HG02642 (cell line): ENCODE measurements around the gene PIEZO2.
A peak's percentile ranks its signal among the peaks of the same experiment; 100 is the strongest.

Experiments used
- ATAC-seq: cut with Tn5 transposase; IDR thresholded peaks from one replicate; pipeline ENCODE4 v1.9.1; 2021; ENCODE audit warnings: mild to moderate bottlenecking; ENCODE audit not compliant: unreplicated experiment, poor library complexity

Gene PIEZO2

DNA sequence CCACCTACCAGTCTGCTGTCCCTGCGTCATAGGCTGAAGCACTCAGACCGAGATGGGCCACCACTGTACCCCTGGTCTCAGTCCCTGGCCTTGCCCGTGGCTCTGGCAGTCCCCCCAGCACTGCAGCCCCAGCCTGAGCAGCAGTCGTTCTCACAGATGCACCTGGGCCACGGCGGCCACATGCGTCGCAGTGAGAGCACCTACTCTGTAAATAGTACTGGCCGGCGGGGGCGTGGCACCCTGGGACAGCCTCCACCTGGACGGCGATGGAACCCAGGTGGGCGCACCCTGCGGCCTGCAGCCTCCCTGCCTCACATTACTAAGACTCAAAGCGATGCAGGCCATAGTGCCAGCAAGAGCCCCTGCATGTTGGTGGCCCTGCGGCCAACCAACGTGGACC lies 424.7 kb downstream of the PIEZO2 start:
- ATAC-seq = no peak

DNA sequence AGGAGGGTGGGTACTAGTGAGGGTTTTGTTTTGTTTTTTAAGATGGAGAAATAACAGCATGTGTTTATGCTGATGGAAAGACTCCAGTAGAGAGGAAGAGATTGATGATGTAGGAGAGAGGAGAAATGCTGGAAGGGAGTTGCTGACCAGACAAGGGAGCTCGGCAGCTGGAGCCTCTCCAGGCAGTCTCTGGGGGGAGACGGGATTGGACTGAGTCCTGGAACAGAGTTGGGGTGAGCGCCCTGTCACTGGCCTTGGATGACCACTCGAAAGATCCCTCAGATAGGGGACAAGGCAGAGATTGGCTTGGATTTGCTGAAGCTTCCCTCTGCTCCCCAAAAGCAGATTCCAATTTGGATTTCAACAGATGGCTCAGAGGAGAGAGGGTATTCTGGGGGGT lies 425.9 kb downstream of the PIEZO2 start:
- ATAC-seq = no peak

DNA sequence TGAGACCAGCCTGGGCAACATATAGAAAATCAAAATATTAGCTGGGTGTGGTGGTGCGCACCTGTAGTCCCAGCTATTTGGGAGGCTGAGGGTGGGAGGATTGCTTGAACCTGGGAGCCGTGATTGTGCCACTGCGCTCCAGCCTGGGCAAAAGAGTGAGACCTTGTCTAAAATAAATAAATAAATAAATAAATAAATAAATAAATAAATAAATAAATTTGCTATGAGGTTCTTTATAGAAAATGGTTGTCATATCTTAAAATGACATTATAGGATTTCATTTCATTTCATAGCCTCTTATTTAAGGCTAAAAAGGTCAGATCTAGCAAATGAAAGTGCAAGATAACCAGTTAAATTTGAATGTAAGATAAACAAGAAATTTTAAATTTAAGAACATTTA lies 430.6 kb downstream of the PIEZO2 start:
- no peak for ATAC-seq

DNA sequence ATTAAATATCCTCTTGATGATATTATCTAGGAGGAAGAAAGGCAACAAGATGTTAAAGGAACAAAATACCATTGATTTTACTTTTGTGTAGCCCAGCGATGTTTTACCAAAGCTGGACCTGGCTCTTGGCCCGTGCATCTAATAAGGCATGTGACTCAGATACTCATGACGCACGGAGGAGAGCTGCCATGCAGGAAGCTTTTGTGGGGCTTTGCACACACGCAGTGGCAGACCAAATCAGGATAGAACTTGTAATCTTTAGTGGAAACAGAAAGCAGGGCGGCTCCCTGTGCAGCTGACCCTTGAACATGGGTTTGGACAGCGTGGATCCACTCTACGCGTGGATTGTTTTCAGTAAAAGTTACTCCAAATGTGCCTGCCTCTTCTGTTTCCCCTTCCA lies 433.6 kb downstream of the PIEZO2 start:
- ATAC-seq = no peak

DNA sequence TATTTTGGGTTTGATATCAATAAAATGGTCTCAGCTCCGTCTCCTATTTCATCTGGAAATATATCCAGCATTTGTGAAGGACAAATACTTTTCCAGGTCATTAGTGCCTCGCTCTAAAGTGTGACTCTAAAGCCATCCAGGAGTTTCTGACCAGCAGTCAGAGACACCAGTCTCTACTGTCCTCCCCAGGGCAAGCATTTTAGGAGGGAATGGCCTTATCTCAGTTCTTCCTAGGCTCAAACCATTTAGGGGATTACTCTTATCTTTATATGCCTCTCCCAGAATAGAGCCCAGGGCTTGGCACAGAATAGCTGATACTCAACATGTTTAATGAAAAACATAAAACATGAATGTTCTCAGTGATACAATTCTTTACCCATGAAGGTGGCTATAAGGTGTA lies 436.0 kb downstream of the PIEZO2 start:
- no peak for ATAC-seq

DNA sequence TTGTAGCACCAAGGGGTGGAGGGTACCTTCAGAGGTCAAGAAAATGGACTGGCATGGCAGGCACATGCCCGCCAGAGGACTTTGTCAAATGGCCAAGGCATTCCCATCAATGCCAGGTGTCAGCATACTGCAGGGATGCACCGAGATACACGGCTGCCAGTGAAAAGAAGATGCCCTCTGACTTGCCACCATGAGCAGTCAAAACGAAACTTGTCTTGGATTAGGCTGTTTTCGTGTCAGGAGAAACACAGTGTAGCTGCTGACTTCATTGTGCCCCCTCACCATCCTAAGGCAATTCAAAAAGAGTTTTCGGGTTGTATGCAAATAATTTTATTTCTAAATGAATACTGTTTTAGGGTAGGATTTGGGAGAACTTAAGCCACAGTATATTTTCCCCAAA lies 442.1 kb downstream of the PIEZO2 start:
- no peak for ATAC-seq

DNA sequence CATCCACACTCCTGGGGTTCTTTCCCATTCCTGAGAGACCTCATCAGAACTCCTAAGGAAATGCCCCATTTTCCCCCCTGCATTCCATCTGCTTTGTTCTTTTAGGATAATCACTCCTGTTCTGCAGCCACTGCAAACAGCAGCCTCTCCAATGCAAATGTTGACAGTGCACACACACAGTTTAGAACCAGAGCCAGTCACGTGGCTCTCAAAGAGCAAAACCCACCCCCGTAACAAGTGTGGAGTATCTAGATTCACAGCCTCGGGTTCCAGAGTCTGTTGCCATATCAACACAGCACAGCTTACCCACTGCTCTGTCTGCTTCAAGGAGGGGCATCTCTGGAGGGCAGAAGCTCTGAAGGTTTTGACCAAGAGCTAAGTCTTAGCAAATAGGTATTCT lies 443.6 kb downstream of the PIEZO2 start:
- ATAC-seq = no peak

DNA sequence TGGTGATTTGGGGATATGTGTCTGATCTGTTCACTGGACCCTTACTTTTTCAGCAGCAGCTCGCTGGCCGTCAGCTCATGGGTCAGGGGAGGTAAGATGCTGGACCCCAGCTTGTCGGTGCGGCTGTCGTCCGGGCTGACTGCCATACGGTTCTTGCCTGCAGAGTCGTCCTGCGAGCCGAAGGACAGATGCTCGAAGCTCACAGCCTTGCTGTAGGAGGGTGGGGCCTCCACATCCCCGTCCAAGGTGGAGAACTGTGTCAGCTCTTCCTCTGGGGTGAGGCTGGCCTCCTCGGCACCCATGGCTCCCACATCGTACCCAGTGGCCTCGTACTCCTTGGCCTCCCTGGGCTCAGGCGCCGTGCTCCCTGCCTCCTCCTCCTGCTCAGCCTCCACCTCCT lies 444.1 kb downstream of the PIEZO2 start:
- no peak for ATAC-seq

DNA sequence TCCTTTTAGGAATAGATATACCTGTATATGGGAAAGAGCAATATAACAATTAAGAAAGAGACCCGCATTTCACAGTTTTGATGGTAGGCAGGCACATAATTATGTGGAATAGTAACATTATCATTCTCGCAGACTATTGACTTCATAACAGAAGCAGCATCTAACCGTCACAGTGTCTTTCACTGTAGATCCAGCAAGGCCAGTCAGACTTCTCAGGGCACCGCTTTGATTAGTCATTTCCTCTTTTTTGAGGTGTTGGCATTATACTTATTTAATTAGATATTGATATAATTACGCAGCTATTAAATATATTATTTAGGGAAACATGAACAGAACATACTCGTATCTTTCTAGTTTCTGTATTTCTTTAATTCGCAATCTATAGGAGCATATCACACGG lies 447.2 kb downstream of the PIEZO2 start:
- no peak for ATAC-seq

DNA sequence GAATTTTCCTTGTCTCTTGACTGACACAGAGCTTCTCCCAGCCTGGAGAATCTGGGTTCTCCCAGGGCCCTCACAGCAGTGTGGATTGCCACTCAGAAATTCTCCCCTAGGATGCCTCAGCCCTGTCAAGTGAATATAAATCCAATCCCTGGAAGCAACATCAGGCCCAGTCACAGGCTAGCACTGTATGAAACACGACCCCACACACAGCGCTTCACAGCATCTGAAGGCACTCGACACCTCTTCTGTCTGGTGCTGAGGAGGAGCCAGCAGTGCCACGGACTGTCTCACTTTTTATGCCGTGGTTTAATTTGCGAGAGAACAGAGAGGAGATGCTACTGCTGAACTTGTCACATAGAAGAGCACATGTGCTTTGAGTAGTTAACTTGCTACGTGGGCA lies 459.0 kb downstream of the PIEZO2 start:
- no peak for ATAC-seq

DNA sequence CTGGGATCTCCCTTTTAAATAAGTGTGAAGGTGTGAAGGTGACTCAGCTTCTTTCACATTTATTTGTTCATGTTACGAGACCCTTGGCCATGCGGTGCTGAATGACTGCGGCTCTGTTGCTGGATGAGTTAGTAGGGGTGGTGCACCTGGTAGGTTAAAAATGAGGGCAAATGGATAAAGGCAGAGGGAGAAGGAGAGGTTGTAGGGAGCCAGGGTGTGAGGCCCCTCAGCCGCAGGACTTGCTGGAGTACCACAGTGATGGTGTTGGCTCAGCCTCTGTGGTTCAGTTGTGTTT lies 459.4 kb downstream of the PIEZO2 start:
- ATAC-seq = no peak

DNA sequence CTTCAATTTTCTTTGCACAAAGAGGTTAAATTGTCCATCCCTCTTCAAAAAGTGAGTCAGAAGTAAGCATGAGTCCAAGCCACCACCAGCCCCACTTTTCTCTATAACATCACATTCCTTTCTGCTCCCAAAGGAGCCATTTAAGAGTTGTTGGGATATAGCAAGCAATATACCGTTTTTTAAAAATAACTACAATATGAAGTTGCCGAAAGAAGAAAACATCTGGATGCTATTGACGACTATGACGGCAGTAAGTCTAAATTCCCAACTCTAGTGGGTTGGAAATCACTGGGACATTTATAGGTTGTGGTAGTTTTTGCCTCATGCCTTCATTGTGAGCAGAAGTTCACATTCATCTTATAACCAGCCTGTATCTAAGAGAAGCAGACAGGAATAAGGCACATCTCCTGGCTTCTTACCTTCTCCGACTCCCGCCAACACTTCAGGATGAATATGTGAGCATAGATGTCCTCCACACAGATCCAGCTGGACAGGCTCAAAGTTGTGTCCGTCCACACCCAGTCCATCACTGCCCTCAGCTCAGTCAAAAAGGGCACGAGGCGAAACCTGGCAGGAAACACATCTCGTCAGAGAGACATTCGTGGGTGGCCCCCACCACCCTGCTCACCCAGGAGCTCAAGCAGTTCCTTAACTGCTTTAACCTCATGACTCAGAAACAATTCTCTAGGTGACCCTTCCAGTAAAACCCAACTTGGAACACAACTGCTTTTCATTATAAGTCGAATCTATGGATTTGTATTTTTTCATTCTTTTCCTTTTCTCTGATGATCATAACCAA lies 459.9 kb downstream of the PIEZO2 start:
- ATAC-seq = no peak

DNA sequence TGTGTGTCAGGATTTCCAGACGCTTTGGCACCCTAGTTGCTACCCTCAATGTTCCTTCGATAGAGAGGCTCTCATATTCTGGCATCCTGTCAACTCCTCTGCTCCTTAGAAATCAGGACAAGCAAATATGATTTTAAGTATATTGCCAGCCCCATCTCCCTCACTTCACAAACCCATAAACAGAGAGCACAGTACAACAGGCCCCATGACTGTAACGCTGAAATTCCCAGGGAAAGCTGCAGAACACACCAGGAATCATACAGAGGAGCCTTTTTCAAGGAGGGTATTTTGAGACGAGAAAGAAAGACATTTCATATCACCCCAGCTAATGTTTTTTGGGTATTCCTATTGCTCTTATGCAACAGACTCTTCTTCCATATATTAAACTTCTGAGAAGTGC lies 460.6 kb downstream of the PIEZO2 start:
- ATAC-seq = no peak

DNA sequence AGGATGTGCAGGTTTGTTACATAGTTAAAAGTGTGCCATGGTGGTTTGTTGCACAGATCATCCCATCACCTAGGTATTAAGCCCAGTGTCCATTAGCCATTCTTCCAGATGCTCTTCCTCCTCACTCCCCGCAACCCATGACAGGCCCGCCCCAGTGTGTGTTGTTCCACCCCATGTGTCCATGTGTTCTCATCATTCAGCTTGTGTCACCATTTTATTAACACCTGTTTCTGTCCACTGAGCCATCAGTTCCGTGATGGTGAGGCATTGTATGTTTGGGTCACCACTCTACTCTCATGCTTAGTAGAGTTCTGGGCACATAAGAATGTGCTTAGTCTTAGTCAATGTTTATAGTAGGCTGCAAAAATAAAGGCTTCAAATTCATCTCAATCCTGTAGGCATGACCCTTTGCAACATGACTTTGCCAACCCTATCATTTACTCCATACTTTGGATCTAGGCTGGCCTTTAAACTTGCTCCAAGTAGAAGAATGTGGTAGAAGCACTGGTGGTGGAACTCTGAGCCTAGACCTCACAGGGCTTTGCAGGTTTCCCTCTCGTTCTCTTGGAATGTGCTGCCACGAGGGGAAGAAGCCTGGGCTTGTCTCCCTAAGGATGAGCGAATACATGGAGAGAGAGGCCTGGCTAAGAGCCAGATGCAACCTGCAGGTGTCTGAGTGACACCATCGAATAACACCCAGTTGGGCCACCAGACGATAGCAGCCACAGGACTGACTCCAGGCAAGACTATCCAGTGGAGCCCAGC lies 462.0 kb downstream of the PIEZO2 start:
- ATAC-seq = no peak

DNA sequence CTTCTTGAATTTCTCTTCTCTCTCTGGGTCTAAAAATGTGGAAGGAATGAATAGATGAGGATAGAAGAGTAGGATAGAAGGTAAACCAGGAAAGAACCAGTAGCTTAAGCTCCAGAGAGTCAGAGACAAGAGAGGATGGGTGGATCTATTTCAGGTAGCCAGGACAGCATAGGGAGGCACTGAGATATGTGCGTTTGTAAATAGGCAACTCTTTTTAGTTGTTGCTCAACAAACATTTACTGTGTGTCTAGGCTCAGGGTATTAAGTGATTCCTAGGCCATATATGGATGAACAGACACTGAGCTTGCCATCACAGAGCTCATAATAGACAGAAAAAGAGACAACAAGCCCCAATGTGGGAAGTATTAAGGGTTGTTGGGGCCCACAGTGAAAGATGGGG lies 463.1 kb downstream of the PIEZO2 start:
- no peak for ATAC-seq

DNA sequence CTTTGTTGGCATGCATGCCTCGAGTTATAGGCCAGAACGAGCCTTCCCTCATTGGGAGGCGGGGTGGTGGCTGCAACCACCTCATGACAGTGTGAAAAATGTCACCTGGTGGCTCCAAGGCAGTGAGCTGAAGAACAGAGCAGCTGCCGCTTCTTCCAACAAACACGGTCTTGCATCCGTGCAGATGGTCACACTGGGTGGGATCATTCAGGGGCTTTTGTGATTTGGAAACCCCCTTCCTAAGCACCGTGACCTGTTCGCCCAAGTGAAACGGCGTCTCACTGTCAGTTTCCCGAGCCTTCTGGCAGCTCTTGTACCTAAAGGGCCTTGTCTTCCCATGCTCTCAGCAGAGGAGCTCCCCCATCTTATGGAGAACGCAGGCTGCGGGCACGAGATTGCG lies 463.9 kb downstream of the PIEZO2 start:
- ATAC-seq = peak; percentile 75

DNA sequence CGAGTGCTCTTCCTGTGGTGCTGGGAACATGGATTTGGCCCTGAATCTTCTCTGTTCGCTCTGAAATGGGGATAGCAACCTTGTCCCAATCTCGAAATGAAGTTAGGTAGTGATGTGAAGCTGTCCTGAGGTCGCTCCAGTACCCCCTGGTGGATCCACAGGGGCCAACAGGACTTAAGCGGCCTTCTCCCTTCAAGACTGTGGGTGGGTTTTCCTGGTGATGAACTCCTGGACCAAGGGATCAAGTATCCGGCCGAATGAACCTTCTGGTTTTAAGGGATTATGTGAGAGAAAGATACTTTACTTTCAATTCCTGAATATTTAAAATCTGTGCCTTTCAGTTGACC lies 467.0 kb downstream of the PIEZO2 start:
- ATAC-seq = no peak

DNA sequence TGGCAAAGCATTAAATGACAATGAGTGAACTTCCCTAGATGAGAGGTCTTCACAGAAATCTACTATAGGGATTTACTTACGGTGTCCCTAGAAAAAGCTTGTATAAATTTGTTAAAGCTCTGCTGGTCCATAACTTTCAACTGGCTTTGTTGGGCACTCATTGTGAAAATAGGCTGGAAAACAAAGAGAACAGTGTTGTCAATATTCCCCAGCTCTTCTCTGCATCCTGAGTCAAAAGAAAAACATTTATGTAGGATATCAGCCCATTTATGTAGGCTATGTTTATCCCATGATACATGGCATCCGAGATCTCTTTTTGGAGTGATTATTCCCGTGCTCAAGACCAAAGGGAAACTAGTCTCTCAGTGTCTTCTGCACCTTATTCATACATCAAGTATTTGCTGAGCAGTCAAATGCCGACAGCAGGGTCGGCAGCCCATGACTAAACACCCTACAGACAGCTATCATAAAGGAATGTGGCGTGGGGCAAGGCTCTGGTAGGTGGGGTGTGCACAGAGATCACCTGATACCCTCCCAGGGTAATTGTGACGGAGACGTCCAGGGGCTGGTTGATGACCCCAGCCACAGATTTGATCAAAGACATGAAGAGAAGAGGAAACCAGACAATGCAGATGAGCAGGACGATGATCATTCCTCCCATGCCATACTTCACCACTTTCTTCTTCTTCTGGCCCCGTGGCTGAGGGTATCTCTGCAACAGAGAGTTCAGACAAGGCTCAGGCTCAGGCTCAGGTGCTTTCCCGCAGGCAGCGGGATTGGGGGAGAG lies 467.6 kb downstream of the PIEZO2 start:
- ATAC-seq = no peak

DNA sequence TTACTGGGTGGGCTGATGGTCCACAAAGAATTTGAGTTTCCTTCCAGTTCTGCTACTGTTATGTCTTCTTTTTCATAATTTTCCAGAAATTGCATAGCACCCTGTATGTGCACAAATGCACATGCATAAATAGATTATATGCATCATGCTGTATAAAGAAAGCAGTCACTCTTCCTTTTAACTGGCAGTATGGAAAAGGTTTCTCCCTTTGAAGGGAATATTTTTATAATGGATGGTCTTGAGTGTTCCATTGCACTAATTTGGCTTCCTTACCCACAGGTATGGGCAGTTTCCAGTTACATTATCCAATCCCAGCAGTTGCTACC lies 469.1 kb downstream of the PIEZO2 start:
- no peak for ATAC-seq

DNA sequence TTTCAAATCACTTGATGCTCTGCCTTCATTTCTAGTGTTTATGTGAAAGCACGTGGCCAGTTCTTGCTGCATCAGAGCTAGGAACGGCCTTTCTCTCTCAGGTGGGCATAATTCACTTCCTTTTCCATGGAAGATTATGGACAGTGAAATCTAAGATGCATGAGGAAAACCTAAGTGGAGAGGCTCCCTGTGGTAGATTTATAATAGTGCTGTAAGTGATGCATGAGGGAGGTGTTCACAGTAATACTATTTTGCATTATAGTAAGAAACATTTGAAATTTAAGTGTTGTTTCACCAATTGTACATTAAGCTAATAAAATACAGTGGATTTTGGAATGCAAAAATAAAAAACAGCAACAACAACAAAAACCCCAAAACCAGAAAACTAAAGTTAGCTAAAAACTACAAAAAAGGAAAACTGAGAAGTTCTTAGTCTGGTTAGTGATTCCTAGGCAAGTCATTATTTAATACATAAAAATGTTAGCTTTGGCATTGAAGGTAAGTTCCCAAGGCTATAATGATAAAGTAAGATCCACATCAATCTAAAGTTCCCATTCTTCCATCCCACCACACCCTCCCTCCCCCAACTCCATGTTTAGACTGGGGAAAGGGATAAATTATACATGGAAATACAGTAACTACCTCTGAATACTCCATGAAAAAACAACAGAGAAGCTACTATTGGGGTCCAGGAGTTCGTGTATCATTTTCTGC lies 469.7 kb downstream of the PIEZO2 start:
- no peak for ATAC-seq

DNA sequence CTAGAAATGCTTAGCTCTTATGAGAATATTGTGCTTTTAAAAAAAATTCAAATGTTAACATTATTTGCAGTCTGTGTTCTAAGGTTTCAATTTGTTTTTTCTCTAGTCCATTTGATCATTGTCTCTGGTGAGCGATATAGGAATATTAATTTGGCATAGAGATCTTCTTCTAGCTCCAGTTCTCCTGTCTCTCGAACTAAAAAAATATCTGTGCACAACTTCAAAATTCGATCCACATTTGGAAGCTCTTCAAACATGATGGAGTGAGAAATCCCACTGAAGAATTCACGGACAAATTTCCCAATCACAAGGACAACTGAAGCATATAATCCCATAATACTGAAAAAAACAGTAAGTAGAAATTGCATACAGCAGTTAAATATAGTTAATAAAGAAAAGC lies 477.9 kb downstream of the PIEZO2 start:
- ATAC-seq = no peak
